Spleen (tissue), 7 donors: ENCODE results near the gene SYCE1.

ENCODE experiments used
- CTCF ChIP-seq, 11 experiments: fragments of 200-600 bp in 7 of 11; fragments of 450-650 bp in 4 of 11; sonication (generic) in 4 of 11; IDR thresholded peaks in 8 of 11; conservative IDR thresholded peaks in 3 of 11; 1 replicate in 7 of 11; 2 replicates in 4 of 11; pipeline versions ENCODE4 v1.4.0 to v1.8.0; 2016 to 2021; ENCODE audit warnings: antibody characterized with exemption in 11 of 11, inconsistent platforms in 4 of 11, mild to moderate bottlenecking in 1 of 11
- POLR2A ChIP-seq, 3 donors: fragments of 450-650 bp; IDR thresholded peaks; one replicate each; pipeline ENCODE4 v1.5.1; 2017; ENCODE audit warnings: antibody characterized with exemption in 3 of 3, mild to moderate bottlenecking in 1 of 3
- POLR2AphosphoS5 ChIP-seq, 3 donors: sonication (generic); formaldehyde crosslinking; IDR thresholded peaks; one replicate each; pipeline ENCODE4 v1.5.1; 2017; ENCODE audit warnings: antibody characterized with exemption in 3 of 3
- donor health status: DM: no; HTN: no; CAD: no; lungs with moderate emphysema.
- donor health status: DM: no; HTN: no; CAD: no.
- donor health status: DM: no; HTN: no; CAD: no.

- peak in 2 of 11 experiments; percentile 51 to 66 for TF ChIP-seq CTCF (IDR thresholded peaks at IDR 0.05 in 8 of 11, conservative IDR thresholded peaks at IDR 0.05 in 3 of 11)
- no peak for TF ChIP-seq POLR2AphosphoS5 (IDR thresholded peaks at IDR 0.05)
- no peak for TF ChIP-seq POLR2A (IDR thresholded peaks at IDR 0.05)
These were observed at the start of gene SYCE1 for GRCh38 chr10:133565441-133566294.
